ENCODE measurements around the gene ANO4.

- TF ChIP-seq CTCF (IDR thresholded peaks at IDR 0.05) (no peak), POLR2A (IDR thresholded peaks at IDR 0.05) (no peak)
Measured at GRCh38 chr12:101053203-101053602, 258.6 kb downstream of the ANO4 start.
